C4-2B (cell line): ENCODE data around the gene DAZL.

ENCODE experiments used
- ZFX ChIP-seq: fragments of 450-650 bp; IDR thresholded peaks from 2 replicates; pipeline ENCODE4 v1.6.1; 2017
- TF ChIP-seq, protein P1 (sequence below): fragments of 450-650 bp; conservative IDR thresholded peaks from 2 replicates; pipeline ENCODE4 v1.5.1; 2017; ENCODE audit warnings: mild to moderate bottlenecking

- TF ChIP-seq, protein P1, sequence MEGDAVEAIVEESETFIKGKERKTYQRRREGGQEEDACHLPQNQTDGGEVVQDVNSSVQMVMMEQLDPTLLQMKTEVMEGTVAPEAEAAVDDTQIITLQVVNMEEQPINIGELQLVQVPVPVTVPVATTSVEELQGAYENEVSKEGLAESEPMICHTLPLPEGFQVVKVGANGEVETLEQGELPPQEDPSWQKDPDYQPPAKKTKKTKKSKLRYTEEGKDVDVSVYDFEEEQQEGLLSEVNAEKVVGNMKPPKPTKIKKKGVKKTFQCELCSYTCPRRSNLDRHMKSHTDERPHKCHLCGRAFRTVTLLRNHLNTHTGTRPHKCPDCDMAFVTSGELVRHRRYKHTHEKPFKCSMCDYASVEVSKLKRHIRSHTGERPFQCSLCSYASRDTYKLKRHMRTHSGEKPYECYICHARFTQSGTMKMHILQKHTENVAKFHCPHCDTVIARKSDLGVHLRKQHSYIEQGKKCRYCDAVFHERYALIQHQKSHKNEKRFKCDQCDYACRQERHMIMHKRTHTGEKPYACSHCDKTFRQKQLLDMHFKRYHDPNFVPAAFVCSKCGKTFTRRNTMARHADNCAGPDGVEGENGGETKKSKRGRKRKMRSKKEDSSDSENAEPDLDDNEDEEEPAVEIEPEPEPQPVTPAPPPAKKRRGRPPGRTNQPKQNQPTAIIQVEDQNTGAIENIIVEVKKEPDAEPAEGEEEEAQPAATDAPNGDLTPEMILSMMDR: no peak
- TF ChIP-seq ZFX: no peak
Measured at GRCh38 chr3:16589867-16590624, 15.2 kb downstream of the DAZL start.
